H1 (cell line): ENCODE measurements around the gene MAPK4. TPM values are rescaled to one million over a fixed set of nuclear protein-coding genes. Genes with fewer than 3 reads are reported as not detected.

Source experiments
- CTCF ChIA-PET: fragments of 300-600 bp; sonication (Branson Sonifier 250); formaldehyde crosslinking; loops from one replicate; lab custom pipeline; 2021; ENCODE audit not compliant: partially characterized antibody; lab: Charles Lee
- POLR2A ChIA-PET: fragments of 300-600 bp; sonication (Branson Sonifier 250); formaldehyde crosslinking; loops from one replicate; lab custom pipeline; 2021; ENCODE audit warnings: inconsistent platforms; ENCODE audit not compliant: partially characterized antibody; lab: Charles Lee
- DNase-seq, 2 experiments: peaks; one replicate each; pipeline versions ENCODE4 v3.0.0 to v3.0.0-alpha.2; 2010 to 2022; ENCODE audit warnings: low spot score in 2 of 2, low read depth in 1 of 2, mixed read lengths in 1 of 2
- FAIRE-seq: peaks from 2 replicates; lab custom pipeline; 2011; peaks lifted over from hg19 to GRCh38; lab: Jason Lieb, UNC
- H2AFZ ChIP-seq: 2 replicates; pipeline ENCODE4 v1.8.1; 2012; ENCODE audit warnings: low read length, inconsistent platforms
- H2AK5ac ChIP-seq: 2 replicates; pipeline ENCODE4 v1.6.1; 2013; ENCODE audit warnings: low read depth, low read length
- H2BK120ac ChIP-seq: replicated peaks from 2 replicates; pipeline ENCODE3; 2013; ENCODE audit warnings: low read depth, low read length, inconsistent platforms
- H2BK12ac ChIP-seq: 2 replicates; pipeline ENCODE4 v1.6.1; 2013; ENCODE audit warnings: low read depth, low read length
- H2BK15ac ChIP-seq: 2 replicates; pipeline ENCODE4 v1.6.1; 2013; ENCODE audit warnings: low read length
- H2BK20ac ChIP-seq: 2 replicates; pipeline ENCODE4 v1.6.1; 2013; ENCODE audit warnings: low read length
- H2BK5ac ChIP-seq: 2 replicates; pipeline ENCODE4 v1.6.1; 2013; ENCODE audit warnings: low read depth, low read length
- H3K14ac ChIP-seq: 2 replicates; pipeline ENCODE4 v1.6.1; 2013; ENCODE audit warnings: inconsistent platforms; ENCODE audit not compliant: insufficient read length
- H3K18ac ChIP-seq: 2 replicates; pipeline ENCODE4 v1.6.1; 2013; ENCODE audit warnings: low read length; ENCODE audit errors: extremely low read depth
- H3K23ac ChIP-seq: 2 replicates; pipeline ENCODE4 v1.6.1; 2013; ENCODE audit warnings: inconsistent platforms; ENCODE audit not compliant: insufficient read length
- H3K23me2 ChIP-seq: 2 replicates; pipeline ENCODE4 v1.6.1; 2013; ENCODE audit warnings: low read depth, low read length
- H3K27ac ChIP-seq: 2 replicates; pipeline ENCODE4 v1.6.1; 2011; ENCODE audit warnings: low read depth, low read length, inconsistent platforms
- H3K27me3 ChIP-seq, 4 experiments: replicated peaks in 1 of 4; 1 replicate in 1 of 4; 2 replicates in 3 of 4; pipeline versions ENCODE4 v1.6.1 to v1.8.1; 2011 to 2013; ENCODE audit warnings: low read length in 3 of 4, mild to moderate bottlenecking in 3 of 4, inconsistent platforms in 2 of 4, mixed read lengths in 2 of 4, moderate library complexity in 1 of 4; ENCODE audit not compliant: control insufficient read depth in 3 of 4, insufficient read depth in 3 of 4; ENCODE audit errors: extremely low read depth in 1 of 4
- H3K36me3 ChIP-seq, 4 experiments: 2 replicates each; pipeline versions ENCODE4 v1.6.1 to v1.8.1; 2011 to 2013; ENCODE audit warnings: mild to moderate bottlenecking in 4 of 4, low read length in 3 of 4, moderate library complexity in 2 of 4, control low read depth in 1 of 4, inconsistent platforms in 1 of 4; ENCODE audit not compliant: insufficient read depth in 4 of 4, control insufficient read depth in 2 of 4
- H3K4ac ChIP-seq: replicated peaks from 2 replicates; pipeline ENCODE3; 2013; ENCODE audit warnings: low read length, low read depth, mixed read lengths, inconsistent platforms; ENCODE audit not compliant: insufficient read length
- H3K4me1 ChIP-seq, 4 experiments: replicated peaks in 1 of 4; 1 replicate in 1 of 4; 2 replicates in 3 of 4; pipeline versions ENCODE4 v1.6.1 to v1.8.1; 2011 to 2013; ENCODE audit warnings: low read length in 3 of 4, inconsistent platforms in 2 of 4, mixed read lengths in 1 of 4; ENCODE audit not compliant: insufficient read depth in 4 of 4, control insufficient read depth in 3 of 4
- H3K4me2 ChIP-seq, 2 experiments: 2 replicates each; pipeline versions ENCODE4 v1.6.1 to v1.8.1; 2011 to 2013; ENCODE audit warnings: low read depth in 2 of 2, low read length in 2 of 2, control low read depth in 1 of 2, inconsistent platforms in 1 of 2, mild to moderate bottlenecking in 1 of 2; ENCODE audit not compliant: insufficient read depth in 1 of 2
- H3K4me3 ChIP-seq, 4 experiments: fragments of 200-600, 300-600 bp in 1 of 4; sonication (generic), shearing (Covaris generic), sonication (Bioruptor Twin) in 1 of 4; 2 replicates each; pipeline versions ENCODE4 v1.5.1 to v1.8.1; 2011 to 2016; ENCODE audit warnings: low read length in 4 of 4, low read depth in 3 of 4, control low read depth in 2 of 4, inconsistent platforms in 2 of 4, mild to moderate bottlenecking in 2 of 4, mixed read lengths in 1 of 4, moderate library complexity in 1 of 4; ENCODE audit not compliant: insufficient read depth in 2 of 4; ENCODE audit errors: extremely low read depth in 1 of 4
- H3K56ac ChIP-seq: replicated peaks from 2 replicates; pipeline ENCODE3; 2013; ENCODE audit warnings: low read depth, mild to moderate bottlenecking, mixed read lengths, low read length, inconsistent platforms; ENCODE audit not compliant: insufficient read length
- H3K79me1 ChIP-seq: 2 replicates; pipeline ENCODE4 v1.6.1; 2013; ENCODE audit warnings: low read depth, low read length, control low read depth
- H3K79me2 ChIP-seq, 2 experiments: 2 replicates each; pipeline versions ENCODE4 v1.6.1 to v1.8.1; 2012 to 2013; ENCODE audit warnings: low read length in 2 of 2, mild to moderate bottlenecking in 2 of 2, inconsistent platforms in 1 of 2; ENCODE audit not compliant: insufficient read depth in 2 of 2, control insufficient read depth in 1 of 2
- H3K9ac ChIP-seq, 4 experiments: replicated peaks in 1 of 4; 1 replicate in 1 of 4; 2 replicates in 3 of 4; pipeline versions ENCODE4 v1.6.1 to v1.8.1; 2011 to 2013; ENCODE audit warnings: low read depth in 3 of 4, low read length in 3 of 4, control low read depth in 2 of 4, mild to moderate bottlenecking in 2 of 4, moderate library complexity in 2 of 4, inconsistent platforms in 1 of 4; ENCODE audit errors: extremely low read depth in 1 of 4
- H3K9me3 ChIP-seq, 2 experiments: 2 replicates each; pipeline versions ENCODE4 v1.6.1 to v1.8.1; 2012 to 2013; ENCODE audit warnings: mild to moderate bottlenecking in 2 of 2, moderate library complexity in 2 of 2, control low read depth in 1 of 2, inconsistent platforms in 1 of 2, low read depth in 1 of 2, low read length in 1 of 2, mixed read lengths in 1 of 2; ENCODE audit not compliant: insufficient read depth in 2 of 2
- H4K20me1 ChIP-seq, 2 experiments: replicated peaks in 1 of 2; 2 replicates each; pipeline versions ENCODE3 to v1.8.1; 2011 to 2013; ENCODE audit warnings: inconsistent platforms in 2 of 2, low read length in 2 of 2, mild to moderate bottlenecking in 1 of 2; ENCODE audit not compliant: insufficient read depth in 2 of 2, control insufficient read depth in 1 of 2
- H4K5ac ChIP-seq: 2 replicates; pipeline ENCODE4 v1.6.1; 2013; ENCODE audit warnings: low read length, low read depth, mixed read lengths, inconsistent platforms; ENCODE audit not compliant: insufficient read length
- H4K8ac ChIP-seq: 2 replicates; pipeline ENCODE4 v1.8.0; 2013; ENCODE audit warnings: mild to moderate bottlenecking, moderate library complexity, low read length, inconsistent platforms; ENCODE audit not compliant: insufficient read depth; ENCODE audit errors: extremely low read depth
- H4K91ac ChIP-seq: replicated peaks from 2 replicates; pipeline ENCODE3; 2013; ENCODE audit warnings: low read length, mixed read lengths, inconsistent platforms; ENCODE audit not compliant: insufficient read length
- BCL11A ChIP-seq, 2 experiments: IDR thresholded peaks; one replicate each; pipeline ENCODE4 v1.6.1; 2011; ENCODE audit warnings: low read depth in 2 of 2, low read length in 2 of 2, mild to moderate bottlenecking in 2 of 2
- SP4 ChIP-seq: IDR thresholded peaks from 2 replicates; pipeline ENCODE4 v1.6.1; 2012; ENCODE audit warnings: low read length, inconsistent platforms
- WGBS, 2 experiments: shearing (Covaris generic) in 1 of 2; methylation state at CpG; one replicate each; pipeline versions ENCODE4 v1.1.6 to v1.1.7; 2013 to 2015; ENCODE audit warnings: low lambda C conversion rate in 2 of 2, mixed read lengths in 2 of 2, inconsistent platforms in 1 of 2, low coverage in 1 of 2, missing lambda C conversion rate in 1 of 2; ENCODE audit not compliant: insufficient replicate concordance in 2 of 2, insufficient coverage in 1 of 2, insufficient read length in 1 of 2; ENCODE audit errors: extremely low coverage in 1 of 2, missing lambda C conversion rate in 1 of 2; 5-methylcytosine and 5-hydroxymethylcytosine counted together
- polyA plus RNA-seq, 7 experiments: library from polyadenylated mRNA; depleted of rRNA in 3 of 7; stranded (reverse) in 5 of 7; unstranded in 2 of 7; fragments of >200 nt in 5 of 7; fragments of 200-250 nt in 2 of 7; gene quantifications; 1 replicate in 5 of 7; 2 replicates in 1 of 7; 4 replicates in 1 of 7; pipeline versions ENCODE4 v1.2.1 to v1.2.3, GENCODE V29; 2011 to 2013; ENCODE audit warnings: missing spikeins in 2 of 7, mixed read lengths in 2 of 7
- total RNA-seq: library from RNA; stranded (reverse); fragmentation: NEBNext Ultra II Directional; extraction: Animal tissue kit (Norgen Biotek cat#: 25700); gene quantifications from 2 replicates; pipeline ENCODE4 v1.2.1, GENCODE V29; 2021

Gene MAPK4
- total and polyA plus RNA-seq, 2 of the 8 experiments (the other 6 are each of a cell fraction or from before 2014, with no cell fraction given): 3.2 to 3.7 TPM

GRCh38 chr18:50545936-50546335 is 14.0 kb upstream of the MAPK4 start:
- no peak for FAIRE-seq
- Histone ChIP-seq H3K4me3 (no peak overlapping the region), H3K4ac (no peak overlapping the region), H4K20me1 (no peaks in the 10 kb centered on the region), H2BK20ac (no peak overlapping the region), H3K56ac (no peak overlapping the region), H2BK15ac (no peak overlapping the region), H3K18ac (no peak overlapping the region), H3K79me2 (no peaks in the 10 kb centered on the region), H3K23ac (no peak overlapping the region), H2BK5ac (no peak overlapping the region), H3K36me3 (no peaks in the 10 kb centered on the region), H3K4me2 (no peak overlapping the region), H2BK120ac (no peak overlapping the region), H4K5ac (no peak overlapping the region), H3K27me3 (peaks cover 0 to 2% (median 0%) of the 10 kb centered on the region in 4 experiments; a peak in 1 of 7 replicates), H2AK5ac (no peak overlapping the region), H4K8ac (no peak overlapping the region), H3K79me1 (no peaks in the 10 kb centered on the region), H3K9me3 (peaks cover 0 to 4% of the 10 kb centered on the region in 2 experiments; a peak in 1 of 4 replicates), H2AFZ (0 out of 2 replicates have a peak overlapping the region, but pooled peaks have one; percentile 57), H3K9ac (no peak overlapping the region), H3K4me1 (0 out of 7 replicates have a peak, but pooled peaks cover 0 to 2% (median 0%) of the 10 kb centered on the region in 4 experiments), H3K14ac (no peak overlapping the region), H3K23me2 (no peaks in the 10 kb centered on the region; the same call in 1 of the 2 replicates), H2BK12ac (no peak overlapping the region), H3K27ac (no peak overlapping the region), H4K91ac (no peak overlapping the region)
- ChIA-PET CTCF (interaction anchor here (0.7 to 1.4 kb wide), 5 partner anchors 15 to 140 kb away, joined by 3 to 6 read pairs (median 3); no protein-coding TSS in a partner anchor), POLR2A (no interaction called here)
- no peak for DNase-seq
- 94% methylated on average over 19 of the region's 19 CpGs; no CpG with 5 or more reads in 1 of the 2 experiments for WGBS, 2 experiments
- TF ChIP-seq BCL11A (IDR thresholded peaks at IDR 0.05; ENCODE audit: low read depth in 2 of 2, low read length in 2 of 2) (no peak), SP4 (no peak)
